ENCODE measurements around the gene L1CAM.
A peak's percentile ranks its signal among the peaks of the same experiment; 100 is the strongest.

The L1CAM gene

GRCh38 chrX:153897899-153898298 lies 11.9 kb upstream of the L1CAM start:
- H3K27ac ChIP-seq = no peak overlapping the region
- no peak for TF ChIP-seq CTCF (conservative IDR thresholded peaks at IDR 0.05)

GRCh38 chrX:153889123-153889522 lies 3.1 kb upstream of the L1CAM start:
- H3K27ac ChIP-seq = no peak overlapping the region
- no peak for TF ChIP-seq CTCF (conservative IDR thresholded peaks at IDR 0.05)

- no peak overlapping the region for H3K27ac ChIP-seq
- no peak for TF ChIP-seq CTCF (conservative IDR thresholded peaks at IDR 0.05)
Measured at GRCh38 chrX:153888344-153888743, 2.4 kb upstream of the L1CAM start.

- no peak overlapping the region for H3K27ac ChIP-seq
- TF ChIP-seq CTCF (conservative IDR thresholded peaks at IDR 0.05) = no peak
Measured at GRCh38 chrX:153887385-153887784, 1.4 kb upstream of the L1CAM start.

GRCh38 chrX:153886915-153887314 lies 942 bp upstream of the L1CAM start:
- H3K27ac ChIP-seq = no peak overlapping the region
- TF ChIP-seq CTCF (conservative IDR thresholded peaks at IDR 0.05) = no peak

- no peak for TF ChIP-seq CTCF (conservative IDR thresholded peaks at IDR 0.05)
- no peak overlapping the region; the same call in 1 of the 2 replicates for H3K27ac ChIP-seq
Measured at GRCh38 chrX:153885208-153885787, 675 bp downstream of the L1CAM start.

- H3K27ac ChIP-seq = no peak overlapping the region
- TF ChIP-seq CTCF (conservative IDR thresholded peaks at IDR 0.05) = peak; percentile 67
Measured at GRCh38 chrX:153884590-153884989, 1.4 kb downstream of the L1CAM start.
